Measurements from ENCODE around the gene TMEM200A. TPM values are rescaled to one million over a fixed set of nuclear protein-coding genes. Genes with fewer than 3 reads are reported as not detected.

The TMEM200A gene
- total RNA-seq, 1 donor from 2014 or later: 11.3 TPM

DNA sequence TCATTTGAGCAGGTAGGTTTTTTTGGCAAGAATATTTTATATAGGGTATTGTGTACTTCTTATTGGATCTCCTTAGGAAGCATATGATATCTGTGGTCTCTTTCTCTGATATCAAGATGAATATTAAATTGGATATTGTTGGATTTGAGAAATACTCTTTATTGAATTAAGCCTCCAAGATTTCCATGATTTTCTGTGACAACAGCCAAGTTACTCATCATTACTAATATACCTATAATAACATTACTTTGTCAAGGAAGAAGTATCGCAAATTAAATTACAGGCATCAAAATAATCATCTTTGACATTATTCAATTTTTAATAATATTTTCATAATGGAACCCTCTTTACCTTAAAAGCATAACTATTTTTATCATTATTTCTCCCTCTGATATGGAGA lies 86.5 kb downstream of the TMEM200A start:
- no peak overlapping the region for H3K4me3 Mint-ChIP-seq
- H3K36me3 Mint-ChIP-seq: no peaks in the 10 kb centered on the region
- TF ChIP-seq, protein P1, sequence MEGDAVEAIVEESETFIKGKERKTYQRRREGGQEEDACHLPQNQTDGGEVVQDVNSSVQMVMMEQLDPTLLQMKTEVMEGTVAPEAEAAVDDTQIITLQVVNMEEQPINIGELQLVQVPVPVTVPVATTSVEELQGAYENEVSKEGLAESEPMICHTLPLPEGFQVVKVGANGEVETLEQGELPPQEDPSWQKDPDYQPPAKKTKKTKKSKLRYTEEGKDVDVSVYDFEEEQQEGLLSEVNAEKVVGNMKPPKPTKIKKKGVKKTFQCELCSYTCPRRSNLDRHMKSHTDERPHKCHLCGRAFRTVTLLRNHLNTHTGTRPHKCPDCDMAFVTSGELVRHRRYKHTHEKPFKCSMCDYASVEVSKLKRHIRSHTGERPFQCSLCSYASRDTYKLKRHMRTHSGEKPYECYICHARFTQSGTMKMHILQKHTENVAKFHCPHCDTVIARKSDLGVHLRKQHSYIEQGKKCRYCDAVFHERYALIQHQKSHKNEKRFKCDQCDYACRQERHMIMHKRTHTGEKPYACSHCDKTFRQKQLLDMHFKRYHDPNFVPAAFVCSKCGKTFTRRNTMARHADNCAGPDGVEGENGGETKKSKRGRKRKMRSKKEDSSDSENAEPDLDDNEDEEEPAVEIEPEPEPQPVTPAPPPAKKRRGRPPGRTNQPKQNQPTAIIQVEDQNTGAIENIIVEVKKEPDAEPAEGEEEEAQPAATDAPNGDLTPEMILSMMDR (IDR thresholded peaks at IDR 0.05; ENCODE audit: unreplicated experiment): no peak
- H3K27me3 Mint-ChIP-seq (ENCODE audit: low read depth): no peaks in the 10 kb centered on the region
- H3K27ac Mint-ChIP-seq: no peak overlapping the region
- no peak for DNase-seq (ENCODE audit: low spot score in 2 of 2, unreplicated experiment in 2 of 2)
- H3K9me3 Mint-ChIP-seq: peaks cover 15% of the 10 kb centered on the region
- peaks cover 6% of the 10 kb centered on the region for H3K4me1 Mint-ChIP-seq

DNA sequence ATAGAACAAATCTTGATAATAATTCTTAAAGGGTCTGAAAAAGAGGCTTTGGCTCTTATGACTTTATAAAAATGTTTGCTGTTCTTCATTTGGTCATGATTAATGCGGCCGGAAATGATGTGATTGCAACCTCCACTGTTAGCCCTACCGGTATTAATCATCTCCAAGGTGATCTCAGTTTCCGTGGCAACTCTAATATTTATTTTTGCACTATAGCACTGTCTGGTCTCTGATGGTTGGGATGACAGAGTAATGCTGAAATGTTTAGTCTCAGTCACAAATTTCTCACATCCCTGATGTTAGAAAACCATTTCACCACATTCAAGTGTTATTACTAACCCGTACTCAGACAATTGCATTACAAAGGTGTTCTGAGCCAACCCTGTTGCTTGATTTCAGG lies 87.4 kb downstream of the TMEM200A start:
- Mint-ChIP-seq H3K27ac (no peak overlapping the region), H3K4me3 (no peak overlapping the region), H3K4me1 (peaks cover 6% of the 10 kb centered on the region), H3K36me3 (no peaks in the 10 kb centered on the region), H3K27me3 (ENCODE audit: low read depth) (no peaks in the 10 kb centered on the region), H3K9me3 (peaks cover 15% of the 10 kb centered on the region)
- no peak for DNase-seq (ENCODE audit: low spot score in 2 of 2, unreplicated experiment in 2 of 2)
- TF ChIP-seq, protein P1 (IDR thresholded peaks at IDR 0.05; ENCODE audit: unreplicated experiment): no peak

DNA sequence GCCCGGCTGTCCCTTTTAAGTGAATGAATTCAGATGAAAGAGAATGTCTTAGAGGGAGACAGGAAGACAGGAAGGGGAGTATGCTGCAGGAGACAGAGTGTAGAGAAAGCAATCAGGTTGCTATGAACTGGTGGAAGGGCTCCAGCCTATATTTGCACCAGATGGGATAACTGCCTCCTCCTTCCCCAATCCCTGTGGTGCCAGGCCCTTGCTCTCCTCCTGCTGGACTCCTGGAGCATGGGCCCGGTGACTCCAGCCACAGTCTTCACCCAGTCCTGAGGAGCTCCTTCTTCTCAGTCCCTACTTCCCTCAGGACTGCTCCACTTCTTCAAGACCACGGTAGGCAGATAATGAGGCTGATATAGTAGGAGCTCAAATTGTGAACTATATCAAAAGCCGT lies 91.8 kb downstream of the TMEM200A start:
- H3K27ac Mint-ChIP-seq: no peak overlapping the region
- TF ChIP-seq, protein P1 (IDR thresholded peaks at IDR 0.05; ENCODE audit: unreplicated experiment): no peak
- H3K27me3 Mint-ChIP-seq (ENCODE audit: low read depth): peaks cover 9% of the 10 kb centered on the region
- peaks cover 11% of the 10 kb centered on the region for H3K4me1 Mint-ChIP-seq
- H3K36me3 Mint-ChIP-seq: no peaks in the 10 kb centered on the region
- no peak for DNase-seq (ENCODE audit: low spot score in 2 of 2, unreplicated experiment in 2 of 2)
- no peaks in the 10 kb centered on the region for H3K9me3 Mint-ChIP-seq
- H3K4me3 Mint-ChIP-seq: no peak overlapping the region

DNA sequence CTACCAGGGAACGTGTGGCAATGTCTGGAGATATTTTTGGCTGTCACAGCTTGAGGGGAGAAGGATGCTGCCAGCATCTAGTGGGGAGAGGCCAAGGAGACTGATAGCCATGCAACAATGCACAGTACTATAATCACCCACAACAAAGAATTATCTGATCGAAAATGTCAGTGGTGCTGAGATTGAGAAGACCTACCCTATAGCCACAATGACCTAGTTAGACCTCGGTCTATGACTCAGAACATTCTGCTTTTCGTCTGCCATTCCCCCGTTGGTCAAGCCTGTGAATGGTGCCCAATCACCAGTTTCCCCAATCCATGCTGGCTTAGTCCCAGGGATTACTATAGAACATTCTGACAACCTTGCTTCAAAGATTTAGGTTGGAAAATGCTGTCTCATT lies 93.5 kb downstream of the TMEM200A start:
- Mint-ChIP-seq H3K27ac (no peak overlapping the region), H3K4me3 (no peak overlapping the region), H3K27me3 (ENCODE audit: low read depth) (peaks cover 9% of the 10 kb centered on the region), H3K9me3 (no peaks in the 10 kb centered on the region), H3K36me3 (no peaks in the 10 kb centered on the region), H3K4me1 (peaks cover 10% of the 10 kb centered on the region)
- TF ChIP-seq, protein P1 (IDR thresholded peaks at IDR 0.05; ENCODE audit: unreplicated experiment): no peak
- DNase-seq (ENCODE audit: low spot score in 2 of 2, unreplicated experiment in 2 of 2): no peak

DNA sequence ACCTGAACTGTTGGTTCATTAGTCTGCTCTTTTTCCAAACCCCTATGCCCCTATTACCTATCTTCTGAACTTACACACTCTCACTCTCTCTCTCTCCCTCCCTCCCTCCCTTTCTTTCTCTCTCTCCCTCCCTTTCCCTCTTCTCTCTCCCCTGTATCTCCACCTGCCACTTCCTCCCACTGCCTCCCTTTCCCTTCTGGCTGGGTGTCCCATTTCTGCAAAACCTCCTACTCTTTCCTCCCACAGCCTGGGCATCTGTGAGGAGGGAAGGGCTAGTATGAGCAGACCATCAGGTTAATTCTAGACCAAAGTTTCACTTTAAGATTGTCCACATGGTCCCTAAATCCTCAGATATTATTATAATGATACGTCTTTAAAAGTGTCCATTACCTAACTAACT lies 95.1 kb downstream of the TMEM200A start:
- Mint-ChIP-seq H3K4me1 (peaks cover 5% of the 10 kb centered on the region), H3K36me3 (no peaks in the 10 kb centered on the region), H3K27ac (no peak overlapping the region), H3K9me3 (no peaks in the 10 kb centered on the region), H3K4me3 (no peak overlapping the region), H3K27me3 (ENCODE audit: low read depth) (peaks cover 15% of the 10 kb centered on the region)
- TF ChIP-seq, protein P1 (IDR thresholded peaks at IDR 0.05; ENCODE audit: unreplicated experiment): no peak
- no peak for DNase-seq (ENCODE audit: low spot score in 2 of 2, unreplicated experiment in 2 of 2)
